Ectodermal cell (in vitro differentiated cells): ENCODE results near the gene SLC7A6OS.
A peak's percentile ranks its signal among the peaks of the same experiment; 100 is the strongest.

Source experiments
- H3K27ac ChIP-seq: 2 replicates; pipeline ENCODE4 v1.7.0; 2013; ENCODE audit warnings: mild to moderate bottlenecking, low read depth, low read length; ENCODE audit not compliant: insufficient read depth, poor library complexity, severe bottlenecking
- H3K27me3 ChIP-seq: 2 replicates; pipeline ENCODE4 v1.7.0; 2013; ENCODE audit warnings: mild to moderate bottlenecking, low read length; ENCODE audit not compliant: insufficient read depth, control insufficient read depth, poor library complexity, severe bottlenecking
- H3K36me3 ChIP-seq: one replicate; pipeline ENCODE4 v1.7.0; 2013; ENCODE audit warnings: low read length; ENCODE audit not compliant: control insufficient read depth, insufficient read depth
- H3K4me1 ChIP-seq: one replicate; pipeline ENCODE4 v1.7.0; 2013; ENCODE audit warnings: low read length; ENCODE audit not compliant: control insufficient read depth, insufficient read depth
- H3K4me3 ChIP-seq: 2 replicates; pipeline ENCODE4 v1.7.0; 2013; ENCODE audit warnings: low read depth, low read length, control low read depth; ENCODE audit not compliant: insufficient read depth
- H3K9me3 ChIP-seq: 2 replicates; pipeline ENCODE4 v1.7.0; 2013; ENCODE audit warnings: mild to moderate bottlenecking, low read length, moderate library complexity; ENCODE audit not compliant: control insufficient read depth
- WGBS, 2 experiments: methylation state at CpG; one replicate each; pipeline ENCODE4 v1.1.7; 2013; ENCODE audit warnings: missing lambda C conversion rate in 2 of 2; 5-methylcytosine and 5-hydroxymethylcytosine counted together

Gene SLC7A6OS

GRCh38 chr16:68299571-68300453 is 10.9 kb downstream of the SLC7A6OS start:
- H3K4me1 ChIP-seq, result peaks cover 3% of the 10 kb centered on the region
- H3K36me3 ChIP-seq, result peaks cover 34% of the 10 kb centered on the region
- no peaks in the 10 kb centered on the region for H3K9me3 ChIP-seq
- H3K27me3 ChIP-seq, result no peaks in the 10 kb centered on the region
- no peak overlapping the region for H3K4me3 ChIP-seq
- H3K27ac ChIP-seq, result peak overlapping the region; percentile 48
- 94 to 97% methylated on average over 11 of the region's 11 CpGs for WGBS, 2 experiments

DNA sequence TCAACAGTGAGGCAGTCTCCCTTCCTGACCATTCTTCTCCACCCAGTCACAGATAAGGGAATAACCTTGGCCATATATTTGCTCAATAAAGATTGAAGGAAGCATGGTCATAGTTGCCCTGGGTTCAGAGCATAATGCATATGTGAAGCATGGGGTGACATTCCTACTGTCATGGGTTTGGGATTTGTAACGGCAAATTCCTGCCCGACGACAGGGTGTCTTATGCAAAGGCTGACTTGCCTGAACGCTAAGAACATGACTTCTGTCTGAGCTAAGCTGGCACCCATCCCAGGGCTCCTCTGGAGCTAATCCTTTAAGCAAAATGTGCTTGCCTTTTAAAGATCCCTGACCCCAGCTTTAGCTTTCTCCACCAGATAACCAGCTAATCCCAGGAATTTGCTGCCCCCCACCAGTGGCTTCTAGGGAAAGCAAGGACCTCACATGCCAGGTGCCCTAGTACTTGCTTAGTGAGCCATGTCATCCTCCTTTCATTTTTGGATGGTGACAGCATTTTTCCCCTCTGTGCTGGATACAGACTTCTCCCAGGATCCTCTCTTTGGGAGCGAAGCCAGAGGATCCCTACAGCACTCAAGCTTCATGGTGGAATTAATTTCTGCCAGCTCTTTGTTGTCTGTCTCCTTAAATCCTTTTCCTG is 11.7 kb downstream of the SLC7A6OS start:
- Histone ChIP-seq H3K4me1 (peaks cover 3% of the 10 kb centered on the region), H3K4me3 (no peak overlapping the region), H3K36me3 (peaks cover 34% of the 10 kb centered on the region), H3K27me3 (no peaks in the 10 kb centered on the region), H3K9me3 (no peaks in the 10 kb centered on the region), H3K27ac (peak overlapping the region; percentile 48)
- 80 to 84% methylated on average over 5 of the region's 5 CpGs for WGBS, 2 experiments

DNA sequence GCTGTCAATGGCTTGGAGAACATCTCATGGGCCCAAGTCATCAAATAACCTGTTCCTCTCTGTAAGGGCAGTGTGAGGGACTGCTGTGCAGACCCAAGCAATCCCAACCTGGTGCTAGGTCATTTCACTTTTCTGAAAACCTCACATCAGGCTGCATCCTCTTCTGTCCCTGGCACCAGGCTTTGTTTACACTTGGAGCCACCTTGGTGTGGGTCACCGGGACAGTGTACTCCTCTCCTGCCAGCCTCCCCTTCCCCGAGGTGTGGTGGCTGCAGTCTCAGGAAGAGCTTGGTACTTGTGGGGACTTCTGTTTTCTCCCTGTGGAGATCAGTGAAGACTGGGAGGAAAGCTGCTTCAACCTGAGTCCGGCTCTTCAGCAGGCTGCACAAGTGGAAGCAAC is 12.4 kb downstream of the SLC7A6OS start:
- no peaks in the 10 kb centered on the region for H3K9me3 ChIP-seq
- H3K4me1 ChIP-seq, result peaks cover 3% of the 10 kb centered on the region
- H3K36me3 ChIP-seq, result peaks cover 33% of the 10 kb centered on the region
- 92 to 99% methylated on average over 3 of the region's 3 CpGs for WGBS, 2 experiments
- H3K27ac ChIP-seq, result peak overlapping the region; percentile 26
- H3K4me3 ChIP-seq, result no peak overlapping the region
- H3K27me3 ChIP-seq, result no peaks in the 10 kb centered on the region

GRCh38 chr16:68297908-68298307 is 12.8 kb downstream of the SLC7A6OS start:
- Histone ChIP-seq H3K27me3 (no peaks in the 10 kb centered on the region), H3K4me3 (no peak overlapping the region), H3K27ac (no peak overlapping the region), H3K36me3 (peaks cover 30% of the 10 kb centered on the region), H3K4me1 (peaks cover 3% of the 10 kb centered on the region), H3K9me3 (no peaks in the 10 kb centered on the region)
- WGBS, 2 experiments, result 97% methylated on average over 3 of the region's 3 CpGs

GRCh38 chr16:68296693-68297092 is 14.1 kb downstream of the SLC7A6OS start:
- H3K9me3 ChIP-seq, result no peaks in the 10 kb centered on the region
- H3K4me3 ChIP-seq, result no peak overlapping the region
- WGBS, 2 experiments, result 94 to 95% methylated on average over 6 of the region's 6 CpGs
- peaks cover 3% of the 10 kb centered on the region for H3K4me1 ChIP-seq
- no peaks in the 10 kb centered on the region for H3K27me3 ChIP-seq
- H3K27ac ChIP-seq, result no peak overlapping the region
- peaks cover 21% of the 10 kb centered on the region for H3K36me3 ChIP-seq

DNA sequence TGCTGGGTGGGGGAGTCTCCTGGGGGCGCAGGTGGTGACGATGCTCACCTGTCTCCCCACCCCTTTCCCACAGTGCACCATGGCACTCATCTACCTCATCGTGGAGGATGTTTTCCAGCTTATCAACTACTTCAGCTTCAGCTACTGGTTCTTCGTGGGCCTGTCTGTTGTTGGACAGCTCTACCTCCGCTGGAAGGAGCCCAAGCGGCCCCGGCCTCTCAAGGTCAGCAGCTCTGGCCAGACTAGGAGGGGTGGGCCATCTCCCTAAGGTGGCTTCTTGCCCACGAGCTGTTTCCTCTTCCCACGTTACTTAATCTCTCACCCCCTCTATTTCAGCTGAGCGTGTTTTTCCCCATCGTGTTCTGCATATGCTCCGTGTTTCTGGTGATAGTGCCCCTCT is 14.5 kb downstream of the SLC7A6OS start:
- no peaks in the 10 kb centered on the region for H3K9me3 ChIP-seq
- 93 to 95% methylated on average over 12 of the region's 12 CpGs for WGBS, 2 experiments
- H3K27me3 ChIP-seq, result no peaks in the 10 kb centered on the region
- H3K27ac ChIP-seq, result no peak overlapping the region
- peaks cover 23% of the 10 kb centered on the region for H3K36me3 ChIP-seq
- H3K4me1 ChIP-seq, result peaks cover 3% of the 10 kb centered on the region
- H3K4me3 ChIP-seq, result no peak overlapping the region

DNA sequence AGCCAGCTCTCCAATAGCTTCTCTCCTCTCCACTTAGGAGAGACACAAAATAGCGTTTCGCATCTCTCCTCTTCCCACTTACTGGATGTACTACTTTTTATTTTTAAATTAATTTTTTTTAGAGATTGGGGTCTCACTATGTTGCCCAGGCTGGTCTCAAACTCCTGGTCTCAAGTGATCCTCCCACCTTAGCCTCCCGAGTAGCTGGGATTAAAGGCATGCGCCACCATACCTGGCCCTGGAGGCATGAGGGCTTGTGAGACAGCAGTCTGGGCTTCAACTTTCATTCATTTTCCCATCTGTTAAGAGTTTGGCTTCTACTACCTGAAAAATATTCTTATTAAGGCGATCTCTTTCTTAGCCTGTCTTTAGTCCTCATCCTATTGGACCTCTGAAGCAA is 18.3 kb downstream of the SLC7A6OS start:
- no peaks in the 10 kb centered on the region for H3K9me3 ChIP-seq
- no peaks in the 10 kb centered on the region for H3K27me3 ChIP-seq
- peaks cover 12% of the 10 kb centered on the region for H3K4me1 ChIP-seq
- 90 to 96% methylated on average over 3 to 5 of the region's 5 CpGs for WGBS, 2 experiments
- H3K27ac ChIP-seq, result no peak overlapping the region
- H3K4me3 ChIP-seq, result no peak overlapping the region
- H3K36me3 ChIP-seq, result peaks cover 11% of the 10 kb centered on the region

GRCh38 chr16:68291227-68291626 is 19.5 kb downstream of the SLC7A6OS start:
- Histone ChIP-seq H3K27me3 (no peaks in the 10 kb centered on the region), H3K27ac (no peak overlapping the region), H3K4me3 (no peak overlapping the region), H3K36me3 (peaks cover 11% of the 10 kb centered on the region), H3K4me1 (peaks cover 10% of the 10 kb centered on the region), H3K9me3 (no peaks in the 10 kb centered on the region)
- WGBS, 2 experiments, result 94 to 95% methylated on average over 4 of the region's 4 CpGs

GRCh38 chr16:68290450-68290849 is 20.3 kb downstream of the SLC7A6OS start:
- Histone ChIP-seq H3K4me3 (no peak overlapping the region), H3K27ac (no peak overlapping the region), H3K36me3 (peaks cover 10% of the 10 kb centered on the region), H3K9me3 (no peaks in the 10 kb centered on the region), H3K27me3 (no peaks in the 10 kb centered on the region), H3K4me1 (peaks cover 10% of the 10 kb centered on the region)
- WGBS, 2 experiments, result 59 to 65% methylated on average over 5 to 6 of the region's 6 CpGs

DNA sequence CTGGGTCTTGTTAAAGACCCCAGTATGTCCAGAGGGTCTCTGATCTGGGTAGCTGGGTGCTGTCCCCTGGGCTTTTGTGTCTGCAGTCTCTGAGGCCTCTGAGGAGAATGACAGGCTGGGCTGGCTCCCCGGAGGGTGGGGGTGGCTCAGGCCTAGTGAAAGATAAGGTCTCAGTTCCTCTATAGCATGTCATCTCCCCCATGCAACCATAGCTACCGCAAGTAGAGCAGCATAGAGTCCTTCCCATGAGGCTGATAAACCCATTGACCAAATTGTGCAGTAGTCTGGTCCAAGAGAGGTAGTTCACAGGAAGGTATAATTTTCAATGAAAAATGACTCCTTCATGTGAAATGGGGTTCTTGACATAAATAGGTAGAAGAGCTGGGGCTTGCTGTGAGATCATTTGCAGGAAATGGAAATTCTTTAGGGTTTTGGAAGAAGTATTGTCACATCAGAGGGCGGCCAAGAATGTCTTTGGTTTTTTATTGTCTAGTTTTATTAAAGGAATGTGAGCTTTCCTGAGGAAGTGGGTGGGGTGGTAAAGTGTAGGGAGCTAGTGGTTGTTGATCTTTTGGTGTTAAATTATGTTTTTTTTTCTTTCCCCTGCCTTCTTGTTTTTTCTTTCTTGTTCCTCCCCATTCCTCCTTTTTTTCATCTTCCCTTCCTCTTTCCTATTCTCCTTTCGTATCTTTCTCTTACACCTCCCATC is 21.0 kb downstream of the SLC7A6OS start:
- peaks cover 10% of the 10 kb centered on the region for H3K4me1 ChIP-seq
- no peaks in the 10 kb centered on the region for H3K27me3 ChIP-seq
- peaks cover 7% of the 10 kb centered on the region for H3K36me3 ChIP-seq
- WGBS, 2 experiments, result 86 to 90% methylated on average over 4 of the region's 4 CpGs
- H3K9me3 ChIP-seq, result no peaks in the 10 kb centered on the region
- no peak overlapping the region for H3K27ac ChIP-seq
- H3K4me3 ChIP-seq, result no peak overlapping the region
